H9 (cell line): ENCODE data around the gene LONP2. TPM values are rescaled to one million over a fixed set of nuclear protein-coding genes. Genes with fewer than 3 reads are reported as not detected.

Source experiments
- DNase-seq: peaks from one replicate; pipeline ENCODE4 v3.0.0-alpha.2; 2017
- H2AFZ ChIP-seq: one replicate; pipeline ENCODE4 v1.6.1; 2013; ENCODE audit warnings: mild to moderate bottlenecking, low read length, control low read depth, moderate library complexity
- H2AK5ac ChIP-seq: 2 replicates; pipeline ENCODE4 v1.6.1; 2013; ENCODE audit warnings: low read length, control low read depth, mixed read lengths; ENCODE audit not compliant: insufficient read length
- H2BK120ac ChIP-seq: one replicate; pipeline ENCODE4 v1.6.1; 2013; ENCODE audit warnings: low read depth, mild to moderate bottlenecking, low read length, control low read depth, inconsistent platforms; ENCODE audit not compliant: poor library complexity, severe bottlenecking
- H2BK12ac ChIP-seq: 2 replicates; pipeline ENCODE4 v1.6.1; 2013; ENCODE audit warnings: low read length, control low read depth, mixed read lengths, low read depth; ENCODE audit not compliant: insufficient read length
- H2BK15ac ChIP-seq: 2 replicates; pipeline ENCODE4 v1.6.1; 2013; ENCODE audit warnings: low read depth, low read length, control low read depth
- H2BK20ac ChIP-seq: one replicate; pipeline ENCODE4 v1.6.1; 2013; ENCODE audit warnings: low read depth, mild to moderate bottlenecking, low read length, control low read depth, inconsistent platforms; ENCODE audit not compliant: poor library complexity, severe bottlenecking
- H2BK5ac ChIP-seq: 2 replicates; pipeline ENCODE4 v1.6.1; 2013; ENCODE audit warnings: low read length, control low read depth, mixed read lengths; ENCODE audit not compliant: insufficient read length
- H3K14ac ChIP-seq: 2 replicates; pipeline ENCODE4 v1.6.1; 2013; ENCODE audit warnings: low read length, control low read depth; ENCODE audit not compliant: insufficient read depth
- H3K18ac ChIP-seq: 2 replicates; pipeline ENCODE4 v1.6.1; 2013; ENCODE audit warnings: low read depth, mild to moderate bottlenecking, mixed read lengths, low read length, control low read depth; ENCODE audit not compliant: insufficient read length
- H3K23ac ChIP-seq: 2 replicates; pipeline ENCODE4 v1.6.1; 2013; ENCODE audit warnings: low read length, control low read depth, mixed read lengths, low read depth; ENCODE audit not compliant: insufficient read length
- H3K23me2 ChIP-seq: 2 replicates; pipeline ENCODE4 v1.6.1; 2013; ENCODE audit warnings: low read depth, mild to moderate bottlenecking, mixed read lengths, low read length, control low read depth; ENCODE audit not compliant: insufficient read length, poor library complexity, severe bottlenecking
- H3K27ac ChIP-seq: 2 replicates; pipeline ENCODE4 v1.5.1; 2013; ENCODE audit warnings: low read length, control low read depth, mixed read lengths, low read depth; ENCODE audit not compliant: insufficient read length
- H3K27me3 ChIP-seq: 2 replicates; pipeline ENCODE4 v1.6.1; 2013; ENCODE audit warnings: low read length, control low read depth, inconsistent platforms; ENCODE audit not compliant: insufficient read depth
- H3K4ac ChIP-seq: 2 replicates; pipeline ENCODE4 v1.6.1; 2013; ENCODE audit warnings: low read depth, mild to moderate bottlenecking, control low read depth, inconsistent platforms, low read length, moderate library complexity
- H3K4me1 ChIP-seq: 2 replicates; pipeline ENCODE4 v1.6.1; 2013; ENCODE audit warnings: low read length, control low read depth, inconsistent platforms; ENCODE audit not compliant: insufficient read depth
- H3K4me2 ChIP-seq: 2 replicates; pipeline ENCODE4 v1.6.1; 2013; ENCODE audit warnings: low read length, control low read depth, mixed read lengths; ENCODE audit not compliant: insufficient read length, insufficient read depth
- H3K56ac ChIP-seq: 2 replicates; pipeline ENCODE4 v1.6.1; 2013; ENCODE audit warnings: low read depth, mild to moderate bottlenecking, mixed read lengths, low read length, control low read depth; ENCODE audit not compliant: insufficient read length
- H3K79me1 ChIP-seq: 2 replicates; pipeline ENCODE4 v1.6.1; 2013; ENCODE audit warnings: low read depth, mild to moderate bottlenecking, moderate library complexity, low read length, control low read depth, inconsistent platforms; ENCODE audit not compliant: insufficient read depth, poor library complexity, severe bottlenecking
- H3K79me2 ChIP-seq: 2 replicates; pipeline ENCODE4 v1.6.1; 2013; ENCODE audit warnings: low read length, control low read depth, inconsistent platforms; ENCODE audit not compliant: insufficient read depth
- H3K9ac ChIP-seq: 2 replicates; pipeline ENCODE4 v1.6.1; 2013; ENCODE audit warnings: low read length, control low read depth, mixed read lengths; ENCODE audit not compliant: insufficient read length; ENCODE audit errors: extremely low read depth
- H3K9me3 ChIP-seq: one replicate; pipeline ENCODE4 v1.6.1; 2013; ENCODE audit warnings: low read depth, low read length, inconsistent platforms; ENCODE audit not compliant: control insufficient read depth
- H3T11ph ChIP-seq: one replicate; pipeline ENCODE4 v1.6.1; 2013; ENCODE audit warnings: mild to moderate bottlenecking, low read length, control low read depth, inconsistent platforms
- H4K20me1 ChIP-seq: one replicate; pipeline ENCODE4 v1.6.1; 2013; ENCODE audit not compliant: control insufficient read depth, insufficient read length, insufficient read depth
- H4K5ac ChIP-seq: 2 replicates; pipeline ENCODE4 v1.6.1; 2013; ENCODE audit warnings: low read depth, mild to moderate bottlenecking, mixed read lengths, low read length, control low read depth; ENCODE audit not compliant: insufficient read length
- H4K8ac ChIP-seq: replicated peaks from 2 replicates; pipeline ENCODE4 v1.6.1; 2013; ENCODE audit warnings: low read length, control low read depth, mixed read lengths, low read depth; ENCODE audit not compliant: insufficient read length
- H4K91ac ChIP-seq: 2 replicates; pipeline ENCODE4 v1.6.1; 2013; ENCODE audit warnings: low read depth, mild to moderate bottlenecking, moderate library complexity, mixed read lengths, low read length, control low read depth; ENCODE audit not compliant: insufficient read length
- H3K27ac Mint-ChIP-seq, 3 experiments: 2 replicates in 2 of 3; 3 replicates in 1 of 3; pipeline ENCODE4 v1.8.0; 2020 to 2021; ENCODE audit warnings: mixed read lengths in 3 of 3, mild to moderate bottlenecking in 1 of 3, moderate library complexity in 1 of 3
- H3K27me3 Mint-ChIP-seq: 2 replicates; pipeline ENCODE4 v1.8.0; 2021; ENCODE audit warnings: low read depth, mild to moderate bottlenecking, moderate library complexity, mixed read lengths
- H3K36me3 Mint-ChIP-seq, 3 experiments: 2 replicates in 2 of 3; 3 replicates in 1 of 3; pipeline ENCODE4 v1.8.0; 2020 to 2021; ENCODE audit warnings: low read depth in 3 of 3, mixed read lengths in 3 of 3; ENCODE audit not compliant: insufficient read depth in 1 of 3
- H3K4me1 Mint-ChIP-seq, 2 experiments: 2 replicates each; pipeline ENCODE4 v1.8.0; 2020; ENCODE audit warnings: mixed read lengths in 2 of 2
- H3K4me3 Mint-ChIP-seq, 2 experiments: 2 replicates in 1 of 2; 3 replicates in 1 of 2; pipeline ENCODE4 v1.8.0; 2020 to 2021; ENCODE audit warnings: mild to moderate bottlenecking in 2 of 2, mixed read lengths in 2 of 2, moderate library complexity in 1 of 2
- H3K9me3 Mint-ChIP-seq, 2 experiments: 2 replicates in 1 of 2; 3 replicates in 1 of 2; pipeline ENCODE4 v1.8.0; 2020; ENCODE audit warnings: mild to moderate bottlenecking in 2 of 2, mixed read lengths in 2 of 2, moderate library complexity in 1 of 2
- CTCF ChIP-seq: fragments of 200-600 bp; sonication (generic); conservative IDR thresholded peaks from 3 replicates; pipeline ENCODE4 v1.8.0; 2021; ENCODE audit warnings: antibody characterized with exemption, mild to moderate bottlenecking
- WGBS: extraction: QIAGEN DNeasy Blood & Tissue Kit; methylation state at CpG from one replicate; pipeline ENCODE4 v1.1.7; 2013; ENCODE audit warnings: missing lambda C conversion rate, low lambda C conversion rate, mixed read lengths; ENCODE audit not compliant: insufficient read length; ENCODE audit errors: extremely low coverage; 5-methylcytosine and 5-hydroxymethylcytosine counted together
- total RNA-seq: library from RNA; stranded (reverse); gene quantifications from 2 replicates; pipeline ENCODE4 v1.2.1, GENCODE V29; 2021

The LONP2 gene
- total RNA-seq, 1 experiment from 2014 or later: 27.8 TPM

GRCh38 chr16:48274476-48274875, 30.4 kb downstream of the LONP2 start:
- Histone ChIP-seq H2BK5ac (no peak overlapping the region), H4K5ac (no peak overlapping the region), H3T11ph (no peak overlapping the region), H2BK120ac (no peak overlapping the region), H3K23ac (no peak overlapping the region), H3K79me2 (no peaks in the 10 kb centered on the region), H4K8ac (no peak overlapping the region), H4K91ac (no peak overlapping the region), H4K20me1 (no peaks in the 10 kb centered on the region), H2BK12ac (no peak overlapping the region), H3K18ac (no peak overlapping the region), H2BK20ac (no peak overlapping the region), H2AK5ac (no peak overlapping the region), H3K27me3 (no peaks in the 10 kb centered on the region), H3K79me1 (no peaks in the 10 kb centered on the region), H2BK15ac (no peak overlapping the region), H3K9ac (no peak overlapping the region), H3K9me3 (no peaks in the 10 kb centered on the region), H3K14ac (no peak overlapping the region), H3K56ac (no peak overlapping the region), H3K4me1 (peaks cover 4% of the 10 kb centered on the region), H3K23me2 (no peaks in the 10 kb centered on the region), H3K27ac (no peak overlapping the region), H2AFZ (no peak overlapping the region), H3K4ac (no peak overlapping the region), H3K4me2 (no peak overlapping the region)
- peak overlapping the region in 1 of 3 experiments; percentile 36; a peak in 1 of 7 replicates for H3K27ac Mint-ChIP-seq
- no CpG with 5 or more reads among the region's 1 CpG for WGBS
- TF ChIP-seq CTCF: no peak
- no peak overlapping the region for H3K4me3 Mint-ChIP-seq
- peaks cover 0 to 18% (median 13%) of the 10 kb centered on the region in 3 experiments; a peak in 4 of 7 replicates for H3K36me3 Mint-ChIP-seq
- H3K4me1 Mint-ChIP-seq: peaks cover 3 to 9% of the 10 kb centered on the region in 2 experiments; a peak in 3 of 4 replicates
- no peak for DNase-seq
- H3K9me3 Mint-ChIP-seq: no peaks in the 10 kb centered on the region
- H3K27me3 Mint-ChIP-seq: no peaks in the 10 kb centered on the region
